ENCODE data around the gene PPP2R3B.

The PPP2R3B gene

DNA sequence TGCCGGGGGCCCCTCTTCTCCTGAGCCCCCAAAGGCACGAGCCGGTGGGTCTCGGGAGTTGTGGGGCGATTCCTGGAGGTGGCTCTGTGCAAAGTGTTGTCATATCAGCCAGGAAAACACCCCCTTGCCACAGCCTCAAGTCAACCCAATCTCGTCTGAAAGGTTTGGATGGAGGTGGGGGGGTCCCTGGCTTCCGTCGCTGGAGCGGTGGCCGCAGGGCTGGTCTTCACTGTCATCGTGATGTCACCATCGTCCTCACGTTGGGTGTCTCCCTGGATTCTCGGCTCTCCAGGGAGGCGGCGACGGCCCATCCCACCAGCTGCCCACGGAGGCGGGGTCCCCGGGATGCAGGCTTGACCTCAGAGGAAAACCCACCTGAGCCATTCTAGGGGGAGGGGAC is 38.3 kb upstream of the PPP2R3B start:
- Histone ChIP-seq H3F3A (ENCODE audit: control insufficient read depth, insufficient read depth) (no peaks in the 10 kb centered on the region), H3K9me2 (replicated peaks; ENCODE audit: control insufficient read depth, low read length) (no peaks in the 10 kb centered on the region), H3K4me1 (ENCODE audit: control insufficient read depth, low read length) (no peaks in the 10 kb centered on the region), H3K4me2 (ENCODE audit: low read length) (no peak overlapping the region), H3K27me3 (ENCODE audit: control insufficient read depth, low read length) (no peaks in the 10 kb centered on the region), H4K20me1 (ENCODE audit: control insufficient read depth, insufficient read depth, low read depth, low read length) (no peaks in the 10 kb centered on the region), H3K79me2 (ENCODE audit: control insufficient read depth, low read length) (no peaks in the 10 kb centered on the region), H3K36me3 (ENCODE audit: control insufficient read depth, low read length) (no peaks in the 10 kb centered on the region), H3K27ac (ENCODE audit: low read depth, low read length) (no peak overlapping the region), H3K9me3 (ENCODE audit: control insufficient read depth, insufficient read depth, low read length) (no peaks in the 10 kb centered on the region), H3K4me3 (ENCODE audit: low read length) (no peak overlapping the region)
- TF ChIP-seq EZH2phosphoT487 (IDR thresholded peaks at IDR 0.05; ENCODE audit: borderline replicate concordance, low read length), result no peak
- TF ChIP-seq, protein P1, sequence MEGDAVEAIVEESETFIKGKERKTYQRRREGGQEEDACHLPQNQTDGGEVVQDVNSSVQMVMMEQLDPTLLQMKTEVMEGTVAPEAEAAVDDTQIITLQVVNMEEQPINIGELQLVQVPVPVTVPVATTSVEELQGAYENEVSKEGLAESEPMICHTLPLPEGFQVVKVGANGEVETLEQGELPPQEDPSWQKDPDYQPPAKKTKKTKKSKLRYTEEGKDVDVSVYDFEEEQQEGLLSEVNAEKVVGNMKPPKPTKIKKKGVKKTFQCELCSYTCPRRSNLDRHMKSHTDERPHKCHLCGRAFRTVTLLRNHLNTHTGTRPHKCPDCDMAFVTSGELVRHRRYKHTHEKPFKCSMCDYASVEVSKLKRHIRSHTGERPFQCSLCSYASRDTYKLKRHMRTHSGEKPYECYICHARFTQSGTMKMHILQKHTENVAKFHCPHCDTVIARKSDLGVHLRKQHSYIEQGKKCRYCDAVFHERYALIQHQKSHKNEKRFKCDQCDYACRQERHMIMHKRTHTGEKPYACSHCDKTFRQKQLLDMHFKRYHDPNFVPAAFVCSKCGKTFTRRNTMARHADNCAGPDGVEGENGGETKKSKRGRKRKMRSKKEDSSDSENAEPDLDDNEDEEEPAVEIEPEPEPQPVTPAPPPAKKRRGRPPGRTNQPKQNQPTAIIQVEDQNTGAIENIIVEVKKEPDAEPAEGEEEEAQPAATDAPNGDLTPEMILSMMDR (IDR thresholded peaks at IDR 0.05; ENCODE audit: low read depth, low read length, poor library complexity, severe bottlenecking), result no peak

DNA sequence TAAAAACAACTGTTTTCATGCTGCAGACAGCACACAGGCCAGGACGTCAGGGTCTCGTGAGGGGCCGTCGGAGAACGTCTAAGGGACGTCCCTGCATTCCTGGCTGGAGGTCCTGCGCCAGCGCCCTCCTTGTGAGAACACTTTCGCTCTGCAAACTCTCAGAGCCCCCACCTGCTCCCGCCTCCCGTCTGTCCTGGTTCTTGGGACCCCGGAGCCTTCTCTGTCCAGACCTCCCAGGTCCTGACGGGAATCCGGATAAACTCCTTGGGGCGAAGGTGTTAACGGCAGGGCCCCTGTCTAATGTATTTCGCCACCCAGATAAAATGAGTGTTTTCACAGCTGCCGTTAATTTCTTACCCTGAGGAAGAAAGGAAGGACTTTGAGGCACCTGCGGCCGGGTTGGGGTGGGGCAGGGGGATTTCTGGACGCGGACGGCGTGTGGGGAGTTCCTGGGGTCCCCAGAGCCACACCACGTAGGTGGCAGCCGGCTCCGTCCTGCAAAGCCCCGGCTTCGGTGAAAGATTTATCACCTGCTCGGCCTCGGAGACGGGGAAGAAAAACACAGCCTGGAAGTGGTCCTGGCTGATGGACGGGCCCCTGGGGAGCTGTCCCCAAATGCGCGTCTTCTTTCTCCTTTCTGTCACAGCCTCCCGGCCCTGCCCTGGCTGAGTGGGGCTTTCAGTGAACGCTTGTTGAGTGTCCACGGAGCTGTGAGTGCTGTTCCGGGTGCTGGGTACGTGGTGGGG is 35.1 kb upstream of the PPP2R3B start:
- H3K4me1 ChIP-seq (ENCODE audit: control insufficient read depth, low read length), result no peaks in the 10 kb centered on the region
- no peaks in the 10 kb centered on the region for H3K9me3 ChIP-seq (ENCODE audit: control insufficient read depth, insufficient read depth, low read length)
- no peak overlapping the region for H3K4me2 ChIP-seq (ENCODE audit: low read length)
- no peaks in the 10 kb centered on the region for H3K27me3 ChIP-seq (ENCODE audit: control insufficient read depth, low read length)
- H3K79me2 ChIP-seq (ENCODE audit: control insufficient read depth, low read length), result no peaks in the 10 kb centered on the region
- H3F3A ChIP-seq (ENCODE audit: control insufficient read depth, insufficient read depth), result no peaks in the 10 kb centered on the region
- H3K36me3 ChIP-seq (ENCODE audit: control insufficient read depth, low read length), result no peaks in the 10 kb centered on the region
- H4K20me1 ChIP-seq (ENCODE audit: control insufficient read depth, insufficient read depth, low read depth, low read length), result no peaks in the 10 kb centered on the region
- H3K9me2 ChIP-seq (replicated peaks; ENCODE audit: control insufficient read depth, low read length), result no peaks in the 10 kb centered on the region
- TF ChIP-seq, protein P1 (IDR thresholded peaks at IDR 0.05; ENCODE audit: low read depth, low read length, poor library complexity, severe bottlenecking), result no peak
- TF ChIP-seq EZH2phosphoT487 (IDR thresholded peaks at IDR 0.05; ENCODE audit: borderline replicate concordance, low read length), result no peak
- no peak overlapping the region for H3K27ac ChIP-seq (ENCODE audit: low read depth, low read length)
- no peak overlapping the region for H3K4me3 ChIP-seq (ENCODE audit: low read length)

DNA sequence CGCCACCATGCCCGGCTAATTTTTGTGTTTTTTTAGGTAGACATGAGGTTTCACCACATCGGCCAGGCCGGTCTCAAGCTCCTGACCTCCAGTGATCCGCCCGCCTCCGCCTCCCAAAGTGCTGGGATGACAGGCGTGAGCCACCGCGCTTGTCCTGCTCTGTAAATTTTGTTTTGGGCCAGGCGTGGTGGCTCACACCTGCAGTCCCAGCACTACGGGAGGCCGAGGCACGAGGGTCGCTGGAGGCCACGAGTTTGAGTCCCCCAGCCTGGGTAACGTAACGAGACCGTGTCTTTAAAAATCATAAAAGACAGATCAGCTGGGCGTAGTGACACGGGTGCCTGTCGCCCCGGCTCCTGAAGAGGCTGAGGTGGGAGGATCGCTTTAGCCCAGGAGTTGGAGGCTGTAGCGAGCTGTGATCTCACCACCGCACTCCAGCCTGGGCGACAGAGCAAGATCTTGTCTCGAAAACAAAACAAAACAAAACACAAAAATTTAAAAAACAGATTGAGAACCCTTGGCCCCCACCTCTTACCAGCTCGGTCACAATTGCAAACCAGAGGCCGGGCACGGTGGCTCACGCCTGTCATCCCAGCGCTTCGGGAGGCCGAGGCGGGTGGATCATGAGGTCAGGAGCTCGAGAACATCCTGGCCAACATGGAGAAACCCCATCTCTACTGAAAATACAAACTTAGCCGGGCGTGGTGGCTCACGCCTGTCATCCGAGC is 34.0 kb upstream of the PPP2R3B start:
- Histone ChIP-seq H3F3A (ENCODE audit: control insufficient read depth, insufficient read depth) (no peaks in the 10 kb centered on the region), H3K9me3 (ENCODE audit: control insufficient read depth, insufficient read depth, low read length) (no peaks in the 10 kb centered on the region), H3K27me3 (ENCODE audit: control insufficient read depth, low read length) (no peaks in the 10 kb centered on the region), H4K20me1 (ENCODE audit: control insufficient read depth, insufficient read depth, low read depth, low read length) (no peaks in the 10 kb centered on the region), H3K4me3 (ENCODE audit: low read length) (no peak overlapping the region), H3K36me3 (ENCODE audit: control insufficient read depth, low read length) (no peaks in the 10 kb centered on the region), H3K79me2 (ENCODE audit: control insufficient read depth, low read length) (no peaks in the 10 kb centered on the region), H3K4me2 (ENCODE audit: low read length) (no peak overlapping the region), H3K9me2 (replicated peaks; ENCODE audit: control insufficient read depth, low read length) (no peaks in the 10 kb centered on the region), H3K27ac (ENCODE audit: low read depth, low read length) (no peak overlapping the region), H3K4me1 (ENCODE audit: control insufficient read depth, low read length) (no peaks in the 10 kb centered on the region)
- TF ChIP-seq, protein P1 (IDR thresholded peaks at IDR 0.05; ENCODE audit: low read depth, low read length, poor library complexity, severe bottlenecking), result no peak
- TF ChIP-seq EZH2phosphoT487 (IDR thresholded peaks at IDR 0.05; ENCODE audit: borderline replicate concordance, low read length), result no peak

All from DOHH2 (cell line).